ENCODE measurements around the gene DNAH1. TPM values are rescaled to one million over a fixed set of nuclear protein-coding genes. Genes with fewer than 3 reads are reported as not detected.

DNAH1 gene
- total RNA-seq (2021; ENCODE audit: unreplicated experiment) (5.5 TPM), Bru-seq, nascent RNA (percentile 52 among the genes with signal in this experiment), BruChase-seq, experiment 1, labeled RNA remaining after a 6-hour chase (percentile 63 among the genes with signal in this experiment), BruChase-seq, experiment 2, labeled RNA remaining after a 2-hour chase (percentile 54 among the genes with signal in this experiment)
- 6.1 and 7.7 TPM in 2 replicates for polyA plus RNA-seq (2012)
- long read RNA-seq, partial matches to known transcripts: 3 of 4 reads
- long read RNA-seq, other reads (novel, unspliced or antisense): 1 of 4 reads

GRCh38 chr3:52315977-52316764 is at the start of gene DNAH1:
DNAH1 (plus strand) TSS chr3:52316319; CDS start chr3:52322443, 6,124 bp downstream.
- POLR2A ChIA-PET: no interaction called here

More at GRCh38 chr3:52315977-52316764, at the start of gene DNAH1:
- Histone ChIP-seq H3K36me3 (ENCODE audit: control insufficient read depth in 1 of 2, insufficient read depth in 2 of 2, low read length in 2 of 2) (no peaks in the 10 kb centered on the region), H3K27ac (ENCODE audit: low read depth, low read length) (no peak within 1 kb of the TSS), H4K20me1 (ENCODE audit: insufficient read depth) (no peaks in the 10 kb centered on the region), H3K9ac (ENCODE audit: low read length) (no peak within 1 kb of the TSS), H3K4me2 (ENCODE audit: low read length) (no peak within 1 kb of the TSS), H3K27me3 (ENCODE audit: insufficient read depth, low read length) (no peaks in the 10 kb centered on the region), H3K9me3 (ENCODE audit: control insufficient read depth in 1 of 2, insufficient read depth in 1 of 2, low read depth in 1 of 2, low read length in 2 of 2) (no peaks in the 10 kb centered on the region), H3K79me2 (ENCODE audit: insufficient read depth, low read length) (no peaks in the 10 kb centered on the region), H3K4me3 (replicated peaks in 1 of 2; ENCODE audit: low read depth in 1 of 2, low read length in 2 of 2) (no peak within 1 kb of the TSS), H3K4me1 (ENCODE audit: control insufficient read depth in 1 of 2, insufficient read depth in 2 of 2, low read length in 2 of 2) (peaks cover 15 to 27% of the 10 kb centered on the region in 2 experiments; a peak in 3 of 4 replicates), H3K9me2 (ENCODE audit: insufficient read depth) (no peaks in the 10 kb centered on the region), H2AFZ (ENCODE audit: low read depth, low read length, poor library complexity, severe bottlenecking) (no peak within 1 kb of the TSS)
- CTCF ChIA-PET: no interaction called here
- ATAC-seq: no peak
- intact Hi-C loops (cut with micrococcal nuclease): no loop called here
- no peak for TF ChIP-seq FOSL1 (IDR thresholded peaks at IDR 0.05; ENCODE audit: low read depth)
- no peak for TF ChIP-seq ZNF274 (IDR thresholded peaks at IDR 0.05; ENCODE audit: low read depth, low read length)
- TF ChIP-seq YY1 (IDR thresholded peaks at IDR 0.05; ENCODE audit: extremely low read depth, insufficient replicate concordance, low read depth, low read length): no peak
- no peak for TF ChIP-seq REST (IDR thresholded peaks at IDR 0.05; ENCODE audit: low read depth)
- no peak for TF ChIP-seq CBX3 (IDR thresholded peaks at IDR 0.05; ENCODE audit: low read depth)
- TF ChIP-seq ELF1 (IDR thresholded peaks at IDR 0.05; ENCODE audit: borderline replicate concordance, low read depth): no peak
- TF ChIP-seq RAD21 (IDR thresholded peaks at IDR 0.05; ENCODE audit: low read depth): no peak
- TF ChIP-seq EGR1 (IDR thresholded peaks at IDR 0.05; ENCODE audit: low read depth): no peak
- TF ChIP-seq POLR2A (IDR thresholded peaks at IDR 0.05; ENCODE audit: borderline replicate concordance, extremely low read depth, insufficient read depth, insufficient read length): no peak
- no peak for TF ChIP-seq SIN3A (IDR thresholded peaks at IDR 0.05; ENCODE audit: low read depth)
- no peak for TF ChIP-seq POLR2AphosphoS5 (IDR thresholded peaks at IDR 0.05; ENCODE audit: low read depth, low read length)
- no peak for TF ChIP-seq JUND (IDR thresholded peaks at IDR 0.05)
- no peak for DNase-seq (ENCODE audit: low read depth, low spot score)
- RAD21 ChIA-PET (ENCODE audit: low non-redundant PET in 1 of 2, low total read pairs in 2 of 2, uncharacterized antibody in 2 of 2, unreplicated experiment in 2 of 2): no interaction called here
- BruUV-seq (replicated peaks): no TSS peak
